ENCODE data around the gene SUGP2. TPM values are rescaled to one million over a fixed set of nuclear protein-coding genes. Genes with fewer than 3 reads are reported as not detected.

SUGP2 gene
- polyA plus RNA-seq, 1 donor (not counting 4 experiments of a cell fraction or from before 2014, with no cell fraction given), result 51.2 TPM

DNA sequence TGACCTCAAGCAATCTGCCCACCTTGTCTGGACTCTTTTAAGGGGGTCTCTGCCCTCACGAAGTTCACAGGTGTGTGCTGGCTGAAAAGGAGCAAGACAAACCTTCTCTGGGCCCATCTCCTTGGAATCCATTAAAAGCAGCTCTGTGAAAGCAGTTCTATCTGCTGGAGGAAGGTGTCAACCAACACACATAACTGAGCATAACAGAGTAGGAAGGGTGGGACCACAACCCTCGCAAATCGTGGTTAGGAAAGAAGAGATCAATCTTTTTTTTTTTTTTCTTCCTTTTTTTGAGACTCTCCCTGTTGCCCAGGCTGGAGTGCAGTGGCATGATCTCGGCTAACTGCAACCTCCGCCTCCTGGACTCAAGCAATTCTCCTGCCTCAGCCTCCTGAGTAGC is 1.4 kb downstream of the SUGP2 start:
- no peak for FAIRE-seq
- no peak for TF ChIP-seq EZH2 (IDR thresholded peaks at IDR 0.05; ENCODE audit: low read length)
- TF ChIP-seq, protein P1, sequence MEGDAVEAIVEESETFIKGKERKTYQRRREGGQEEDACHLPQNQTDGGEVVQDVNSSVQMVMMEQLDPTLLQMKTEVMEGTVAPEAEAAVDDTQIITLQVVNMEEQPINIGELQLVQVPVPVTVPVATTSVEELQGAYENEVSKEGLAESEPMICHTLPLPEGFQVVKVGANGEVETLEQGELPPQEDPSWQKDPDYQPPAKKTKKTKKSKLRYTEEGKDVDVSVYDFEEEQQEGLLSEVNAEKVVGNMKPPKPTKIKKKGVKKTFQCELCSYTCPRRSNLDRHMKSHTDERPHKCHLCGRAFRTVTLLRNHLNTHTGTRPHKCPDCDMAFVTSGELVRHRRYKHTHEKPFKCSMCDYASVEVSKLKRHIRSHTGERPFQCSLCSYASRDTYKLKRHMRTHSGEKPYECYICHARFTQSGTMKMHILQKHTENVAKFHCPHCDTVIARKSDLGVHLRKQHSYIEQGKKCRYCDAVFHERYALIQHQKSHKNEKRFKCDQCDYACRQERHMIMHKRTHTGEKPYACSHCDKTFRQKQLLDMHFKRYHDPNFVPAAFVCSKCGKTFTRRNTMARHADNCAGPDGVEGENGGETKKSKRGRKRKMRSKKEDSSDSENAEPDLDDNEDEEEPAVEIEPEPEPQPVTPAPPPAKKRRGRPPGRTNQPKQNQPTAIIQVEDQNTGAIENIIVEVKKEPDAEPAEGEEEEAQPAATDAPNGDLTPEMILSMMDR (optimal IDR thresholded peaks at IDR 0.05 in 1 of 3, IDR thresholded peaks at IDR 0.05 in 1 of 3, conservative IDR thresholded peaks at IDR 0.05 in 1 of 3; ENCODE audit: extremely low read depth in 1 of 3, insufficient read depth in 2 of 3, low read length in 3 of 3), result no peak
- H3K27ac ChIP-seq (ENCODE audit: control insufficient read depth, insufficient read depth, low read length), result no peak overlapping the region

DNA sequence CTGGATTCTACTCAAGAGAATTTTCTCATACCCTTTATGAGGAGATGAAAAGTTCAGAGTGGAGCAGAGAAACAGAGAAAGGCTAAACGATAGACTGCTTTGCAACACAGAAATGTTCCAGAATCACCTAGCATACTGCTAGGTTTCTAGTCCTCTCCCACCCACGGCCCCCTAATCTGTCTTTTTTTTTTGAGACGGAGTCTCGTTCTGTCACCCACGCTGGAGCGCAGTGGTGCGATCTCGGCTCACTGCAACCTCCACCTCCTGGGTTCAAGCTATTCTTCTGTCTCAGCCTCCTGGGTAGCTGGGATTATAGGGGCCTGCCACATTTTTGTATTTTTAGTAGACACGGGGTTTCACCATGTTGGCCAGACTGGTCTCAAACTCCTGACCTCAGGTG is 4.8 kb downstream of the SUGP2 start:
- FAIRE-seq (no peak), DNase-seq (ENCODE audit: low read depth, low spot score) (no peak)
- H3K4me1 ChIP-seq (ENCODE audit: control insufficient read depth, extremely low read depth, insufficient read depth, low read length), result peaks cover 8% of the 10 kb centered on the region
- TF ChIP-seq, protein P1 (optimal IDR thresholded peaks at IDR 0.05 in 1 of 3, IDR thresholded peaks at IDR 0.05 in 1 of 3, conservative IDR thresholded peaks at IDR 0.05 in 1 of 3; ENCODE audit: extremely low read depth in 1 of 3, insufficient read depth in 2 of 3, low read length in 3 of 3), result no peak
- no peak for TF ChIP-seq EZH2 (IDR thresholded peaks at IDR 0.05; ENCODE audit: low read length)
- H3K36me3 ChIP-seq (ENCODE audit: control insufficient read depth in 2 of 2, extremely low read depth in 1 of 2, insufficient read depth in 2 of 2, low read length in 2 of 2), result peaks cover 26 to 33% of the 10 kb centered on the region in 2 experiments
- no peaks in the 10 kb centered on the region for H3K9me3 ChIP-seq (ENCODE audit: control insufficient read depth, low read depth, low read length)
- no peaks in the 10 kb centered on the region for H3K9me1 ChIP-seq (ENCODE audit: control insufficient read depth, extremely low read depth, insufficient read depth, low read length)
- no peak overlapping the region for H2AFZ ChIP-seq (ENCODE audit: control insufficient read depth, low read length)
- no peak overlapping the region for H3K27ac ChIP-seq (ENCODE audit: control insufficient read depth, insufficient read depth, low read length)
- no peak overlapping the region for H3K4me2 ChIP-seq (ENCODE audit: control insufficient read depth, extremely low read depth, insufficient read depth, low read depth, low read length)
- H3K9ac ChIP-seq (ENCODE audit: control insufficient read depth, extremely low read depth, insufficient read depth, low read length), result no peak overlapping the region
- no peak overlapping the region for H3K4me3 ChIP-seq (ENCODE audit: control insufficient read depth in 2 of 3, extremely low read depth in 1 of 3, insufficient read depth in 2 of 3, low read depth in 1 of 3, low read length in 3 of 3)
- dilution Hi-C loops (cut with MboI; ENCODE audit: extremely low pct_ligation_motif_present, low sequenced_read_pairs), result no loop called here
- H3K27me3 ChIP-seq (ENCODE audit: control insufficient read depth, extremely low read depth, insufficient read depth, low read length), result no peaks in the 10 kb centered on the region
- peaks cover 61% of the 10 kb centered on the region for H3K79me2 ChIP-seq (ENCODE audit: control insufficient read depth, insufficient read depth, low read length)
- H4K20me1 ChIP-seq (ENCODE audit: control insufficient read depth, extremely low read depth, insufficient read depth, low read length), result peaks cover 3% of the 10 kb centered on the region

More for the DNA sequence above, 1.4 kb downstream of the SUGP2 start:
- Histone ChIP-seq H3K27me3 (ENCODE audit: control insufficient read depth, extremely low read depth, insufficient read depth, low read length) (no peaks in the 10 kb centered on the region), H3K4me2 (ENCODE audit: control insufficient read depth, extremely low read depth, insufficient read depth, low read depth, low read length) (no peak overlapping the region), H3K9me3 (ENCODE audit: control insufficient read depth, low read depth, low read length) (no peaks in the 10 kb centered on the region), H4K20me1 (ENCODE audit: control insufficient read depth, extremely low read depth, insufficient read depth, low read length) (peaks cover 3% of the 10 kb centered on the region), H3K4me3 (ENCODE audit: control insufficient read depth in 2 of 3, extremely low read depth in 1 of 3, insufficient read depth in 2 of 3, low read depth in 1 of 3, low read length in 3 of 3) (no peak overlapping the region), H3K9me1 (ENCODE audit: control insufficient read depth, extremely low read depth, insufficient read depth, low read length) (no peaks in the 10 kb centered on the region), H3K9ac (ENCODE audit: control insufficient read depth, extremely low read depth, insufficient read depth, low read length) (no peak overlapping the region), H3K36me3 (ENCODE audit: control insufficient read depth in 2 of 2, extremely low read depth in 1 of 2, insufficient read depth in 2 of 2, low read length in 2 of 2) (peaks cover 12 to 18% of the 10 kb centered on the region in 2 experiments), H3K4me1 (ENCODE audit: control insufficient read depth, extremely low read depth, insufficient read depth, low read length) (peaks cover 10% of the 10 kb centered on the region), H2AFZ (ENCODE audit: control insufficient read depth, low read length) (no peak overlapping the region), H3K79me2 (ENCODE audit: control insufficient read depth, insufficient read depth, low read length) (peaks cover 69% of the 10 kb centered on the region)
- dilution Hi-C loops (cut with MboI; ENCODE audit: extremely low pct_ligation_motif_present, low sequenced_read_pairs), result no loop called here
- DNase-seq (ENCODE audit: low read depth, low spot score), result no peak

All from keratinocyte (primary cell).